Measurements from ENCODE around the gene ADAMTS16.

GRCh38 chr5:5301176-5301575, 161.0 kb downstream of the ADAMTS16 start:
- TF ChIP-seq POLR2A (IDR thresholded peaks at IDR 0.05) (no peak), CTCF (IDR thresholded peaks at IDR 0.05 in 4 of 5, conservative IDR thresholded peaks at IDR 0.05 in 1 of 5) (no peak)
